ENCODE results near the gene ANO2.

ANO2 gene

GRCh38 chr12:5972387-5972786 lies 27.3 kb upstream of the ANO2 start:
- TF ChIP-seq CTCF (IDR thresholded peaks at IDR 0.05; ENCODE audit: low read depth, low read length, missing control alignments), result no peak
- DNase-seq (ENCODE audit: low read depth), result no peak
- no peak overlapping the region for H3K4me3 ChIP-seq (ENCODE audit: low read depth, low read length)
- in situ Hi-C loops (cut with HindIII; ENCODE audit: low sequenced_read_pairs), result no loop called here

GRCh38 chr12:5971194-5971850 lies 26.3 kb upstream of the ANO2 start:
- in situ Hi-C loops (cut with HindIII; ENCODE audit: low sequenced_read_pairs), result no loop called here
- H3K4me3 ChIP-seq (ENCODE audit: low read depth, low read length), result no peak overlapping the region
- no peak for TF ChIP-seq CTCF (IDR thresholded peaks at IDR 0.05; ENCODE audit: low read depth, low read length, missing control alignments)
- no peak for DNase-seq (ENCODE audit: low read depth)

- no peak for TF ChIP-seq CTCF (IDR thresholded peaks at IDR 0.05; ENCODE audit: low read depth, low read length, missing control alignments)
- no peak overlapping the region for H3K4me3 ChIP-seq (ENCODE audit: low read depth, low read length)
- DNase-seq (ENCODE audit: low read depth), result no peak
- in situ Hi-C loops (cut with HindIII; ENCODE audit: low sequenced_read_pairs), result no loop called here
Measured at GRCh38 chr12:5969974-5970690, 25.1 kb upstream of the ANO2 start.

- H3K4me3 ChIP-seq (ENCODE audit: low read depth, low read length), result no peak overlapping the region
- no peak for TF ChIP-seq CTCF (IDR thresholded peaks at IDR 0.05; ENCODE audit: low read depth, low read length, missing control alignments)
- no peak for DNase-seq (ENCODE audit: low read depth)
- in situ Hi-C loops (cut with HindIII; ENCODE audit: low sequenced_read_pairs), result no loop called here
Measured at GRCh38 chr12:5969156-5969973, 24.3 kb upstream of the ANO2 start.

- in situ Hi-C loops (cut with HindIII; ENCODE audit: low sequenced_read_pairs), result no loop called here
- TF ChIP-seq CTCF (IDR thresholded peaks at IDR 0.05; ENCODE audit: low read depth, low read length, missing control alignments), result no peak
- DNase-seq (ENCODE audit: low read depth), result no peak
- no peak overlapping the region for H3K4me3 ChIP-seq (ENCODE audit: low read depth, low read length)
Measured at GRCh38 chr12:5967645-5968415, 22.8 kb upstream of the ANO2 start.

All from astrocyte of the cerebellum (primary cell).